ENCODE data around the gene MARS1. TPM values are rescaled to one million over a fixed set of nuclear protein-coding genes. Genes with fewer than 3 reads are reported as not detected.

MARS1 gene
- total RNA-seq, 1 donor from 2014 or later = 350 TPM

GRCh38 chr12:57477710-57478681 lies 9.9 kb upstream of the MARS1 start:
- Mint-ChIP-seq H3K36me3 (ENCODE audit: low read depth) (no peaks in the 10 kb centered on the region), H3K27me3 (ENCODE audit: low read depth) (peaks cover 23% of the 10 kb centered on the region), H3K4me3 (ENCODE audit: unreplicated experiment) (no peak overlapping the region), H3K9me3 (ENCODE audit: low read depth) (no peaks in the 10 kb centered on the region), H3K4me1 (ENCODE audit: low read depth) (peaks cover 24% of the 10 kb centered on the region), H3K27ac (ENCODE audit: unreplicated experiment) (no peak overlapping the region)
- TF ChIP-seq, protein P1, sequence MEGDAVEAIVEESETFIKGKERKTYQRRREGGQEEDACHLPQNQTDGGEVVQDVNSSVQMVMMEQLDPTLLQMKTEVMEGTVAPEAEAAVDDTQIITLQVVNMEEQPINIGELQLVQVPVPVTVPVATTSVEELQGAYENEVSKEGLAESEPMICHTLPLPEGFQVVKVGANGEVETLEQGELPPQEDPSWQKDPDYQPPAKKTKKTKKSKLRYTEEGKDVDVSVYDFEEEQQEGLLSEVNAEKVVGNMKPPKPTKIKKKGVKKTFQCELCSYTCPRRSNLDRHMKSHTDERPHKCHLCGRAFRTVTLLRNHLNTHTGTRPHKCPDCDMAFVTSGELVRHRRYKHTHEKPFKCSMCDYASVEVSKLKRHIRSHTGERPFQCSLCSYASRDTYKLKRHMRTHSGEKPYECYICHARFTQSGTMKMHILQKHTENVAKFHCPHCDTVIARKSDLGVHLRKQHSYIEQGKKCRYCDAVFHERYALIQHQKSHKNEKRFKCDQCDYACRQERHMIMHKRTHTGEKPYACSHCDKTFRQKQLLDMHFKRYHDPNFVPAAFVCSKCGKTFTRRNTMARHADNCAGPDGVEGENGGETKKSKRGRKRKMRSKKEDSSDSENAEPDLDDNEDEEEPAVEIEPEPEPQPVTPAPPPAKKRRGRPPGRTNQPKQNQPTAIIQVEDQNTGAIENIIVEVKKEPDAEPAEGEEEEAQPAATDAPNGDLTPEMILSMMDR (IDR thresholded peaks at IDR 0.05) = no peak
- peak; percentile 51 for DNase-seq (ENCODE audit: low spot score)

DNA sequence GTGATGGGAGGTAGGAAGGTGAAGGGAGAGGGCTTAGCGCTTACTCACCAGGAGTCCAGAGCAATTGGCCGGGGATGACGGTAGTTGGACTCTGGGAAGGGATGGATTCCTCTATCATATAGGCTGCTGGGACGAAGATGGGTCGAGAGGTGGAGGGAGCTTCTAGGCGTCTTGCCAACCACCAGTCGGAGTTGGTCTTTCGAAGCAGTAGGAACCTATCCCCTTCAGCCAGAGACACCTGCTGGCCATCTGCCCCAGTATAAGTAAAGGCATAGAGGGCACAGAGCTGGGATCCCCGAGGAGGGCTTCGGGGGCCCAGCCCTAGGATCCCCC lies 8.9 kb upstream of the MARS1 start:
- peaks cover 31% of the 10 kb centered on the region for H3K4me1 Mint-ChIP-seq (ENCODE audit: low read depth)

GRCh38 chr12:57479376-57480115 lies 8.3 kb upstream of the MARS1 start, which contains the start of gene ARHGAP9:
Gene ARHGAP9, minus strand, starts transcription at chr12:57479866. Its CDS starts 460 bp downstream, at chr12:57479406.
- TF ChIP-seq, protein P1 (IDR thresholded peaks at IDR 0.05) = no peak
- no peak within 1 kb of the TSS for H3K4me3 Mint-ChIP-seq (ENCODE audit: unreplicated experiment)
- no peak for DNase-seq (ENCODE audit: low spot score)

More for the DNA sequence above, 8.9 kb upstream of the MARS1 start:
- peaks cover 17% of the 10 kb centered on the region for H3K27me3 Mint-ChIP-seq (ENCODE audit: low read depth)
- TF ChIP-seq, protein P1 (IDR thresholded peaks at IDR 0.05) = no peak
- no peak overlapping the region for H3K4me3 Mint-ChIP-seq (ENCODE audit: unreplicated experiment)
- no peaks in the 10 kb centered on the region for H3K36me3 Mint-ChIP-seq (ENCODE audit: low read depth)
- H3K9me3 Mint-ChIP-seq (ENCODE audit: low read depth) = no peaks in the 10 kb centered on the region
- DNase-seq (ENCODE audit: low spot score) = peak; percentile 35
- no peak overlapping the region for H3K27ac Mint-ChIP-seq (ENCODE audit: unreplicated experiment)

GRCh38 chr12:57481671-57482070 lies 6.2 kb upstream of the MARS1 start:
- no peak for DNase-seq (ENCODE audit: low spot score)
- Mint-ChIP-seq H3K27me3 (ENCODE audit: low read depth) (no peaks in the 10 kb centered on the region), H3K4me1 (ENCODE audit: low read depth) (peaks cover 22% of the 10 kb centered on the region), H3K36me3 (ENCODE audit: low read depth) (no peaks in the 10 kb centered on the region), H3K4me3 (ENCODE audit: unreplicated experiment) (no peak overlapping the region), H3K9me3 (ENCODE audit: low read depth) (no peaks in the 10 kb centered on the region), H3K27ac (ENCODE audit: unreplicated experiment) (no peak overlapping the region)
- TF ChIP-seq, protein P1 (IDR thresholded peaks at IDR 0.05) = no peak

More at GRCh38 chr12:57479376-57480115, 8.3 kb upstream of the MARS1 start, which contains the start of gene ARHGAP9:
- no peaks in the 10 kb centered on the region for H3K36me3 Mint-ChIP-seq (ENCODE audit: low read depth)
- peak within 1 kb of the TSS; percentile 46 for H3K27ac Mint-ChIP-seq (ENCODE audit: unreplicated experiment)
- peaks cover 11% of the 10 kb centered on the region for H3K27me3 Mint-ChIP-seq (ENCODE audit: low read depth)
- no peaks in the 10 kb centered on the region for H3K9me3 Mint-ChIP-seq (ENCODE audit: low read depth)
- peaks cover 31% of the 10 kb centered on the region for H3K4me1 Mint-ChIP-seq (ENCODE audit: low read depth)

GRCh38 chr12:57483466-57483865 lies 4.4 kb upstream of the MARS1 start:
- TF ChIP-seq, protein P1 (IDR thresholded peaks at IDR 0.05) = no peak
- peaks cover 23% of the 10 kb centered on the region for H3K4me1 Mint-ChIP-seq (ENCODE audit: low read depth)
- H3K27me3 Mint-ChIP-seq (ENCODE audit: low read depth) = no peaks in the 10 kb centered on the region
- no peak overlapping the region for H3K4me3 Mint-ChIP-seq (ENCODE audit: unreplicated experiment)
- H3K27ac Mint-ChIP-seq (ENCODE audit: unreplicated experiment) = peak overlapping the region; percentile 68
- peaks cover 1% of the 10 kb centered on the region for H3K36me3 Mint-ChIP-seq (ENCODE audit: low read depth)
- H3K9me3 Mint-ChIP-seq (ENCODE audit: low read depth) = no peaks in the 10 kb centered on the region
- peak; percentile 7 for DNase-seq (ENCODE audit: low spot score)

All from chondrocyte (in vitro differentiated cells).